GM19099 (cell line): ENCODE measurements around the gene TMEM86B.

Experiments
- POLR2A ChIP-seq: IDR thresholded peaks from 3 replicates; pipeline ENCODE4 v1.6.1; 2011; ENCODE audit warnings: low read depth; ENCODE audit not compliant: insufficient read length; ENCODE audit errors: extremely low read depth

Gene TMEM86B, protein sequence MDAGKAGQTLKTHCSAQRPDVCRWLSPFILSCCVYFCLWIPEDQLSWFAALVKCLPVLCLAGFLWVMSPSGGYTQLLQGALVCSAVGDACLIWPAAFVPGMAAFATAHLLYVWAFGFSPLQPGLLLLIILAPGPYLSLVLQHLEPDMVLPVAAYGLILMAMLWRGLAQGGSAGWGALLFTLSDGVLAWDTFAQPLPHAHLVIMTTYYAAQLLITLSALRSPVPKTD

DNA sequence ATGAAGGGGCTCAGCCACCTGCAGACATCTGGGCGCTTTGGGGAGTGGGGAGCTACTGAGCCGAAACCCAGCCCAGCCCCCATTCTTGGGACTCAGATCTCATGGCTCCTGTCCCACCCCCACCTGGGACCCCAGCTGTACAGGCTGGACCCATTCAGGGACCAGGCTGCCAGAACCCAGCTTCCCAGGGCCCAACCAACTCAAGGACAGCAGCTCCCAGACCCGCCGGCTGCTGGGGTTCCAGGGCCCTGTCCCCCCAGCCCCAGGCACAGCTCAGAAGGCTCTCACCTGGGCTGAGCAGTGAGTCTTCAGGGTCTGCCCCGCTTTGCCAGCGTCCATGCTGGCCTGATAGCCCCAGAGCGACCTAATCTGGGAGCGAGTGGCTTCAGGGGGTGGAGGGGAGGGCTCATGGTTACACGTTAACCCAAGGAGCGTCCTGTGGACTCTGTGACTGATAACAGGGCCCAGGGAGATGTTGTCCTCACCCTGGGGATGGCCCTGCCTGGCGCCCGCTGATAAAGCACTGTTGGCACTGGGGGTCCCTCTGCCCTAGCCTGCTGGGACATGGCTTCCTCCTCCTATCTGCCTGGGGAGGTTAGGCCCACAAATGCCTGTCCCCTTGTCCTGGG lies at the start of gene TMEM86B:
Gene TMEM86B (minus strand): TSS at position 361 of the 629 bp plus-strand sequence. CDS start 22 bp downstream, at position 339.
- no peak for TF ChIP-seq POLR2A

DNA sequence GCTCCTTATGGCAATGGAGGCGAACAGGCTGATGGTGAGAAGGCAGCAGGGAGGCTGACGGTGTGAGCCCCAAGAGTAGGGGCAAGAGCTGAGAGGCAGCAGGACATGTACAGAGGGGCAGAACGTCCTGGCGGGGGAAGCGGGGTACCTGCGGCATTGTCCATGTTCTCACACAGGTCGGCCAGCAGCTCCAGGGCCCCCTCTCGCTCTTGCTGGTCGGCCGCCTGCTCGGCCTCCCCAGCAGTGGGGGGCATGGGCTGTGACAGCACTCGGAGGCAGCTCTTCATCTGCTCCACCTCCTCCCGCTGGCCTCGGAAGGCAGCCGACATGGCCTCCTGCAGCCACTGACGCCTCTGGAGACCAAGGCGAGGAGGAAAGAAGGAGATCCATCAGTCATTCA lies 48.9 kb upstream of the TMEM86B start:
- TF ChIP-seq POLR2A = no peak

DNA sequence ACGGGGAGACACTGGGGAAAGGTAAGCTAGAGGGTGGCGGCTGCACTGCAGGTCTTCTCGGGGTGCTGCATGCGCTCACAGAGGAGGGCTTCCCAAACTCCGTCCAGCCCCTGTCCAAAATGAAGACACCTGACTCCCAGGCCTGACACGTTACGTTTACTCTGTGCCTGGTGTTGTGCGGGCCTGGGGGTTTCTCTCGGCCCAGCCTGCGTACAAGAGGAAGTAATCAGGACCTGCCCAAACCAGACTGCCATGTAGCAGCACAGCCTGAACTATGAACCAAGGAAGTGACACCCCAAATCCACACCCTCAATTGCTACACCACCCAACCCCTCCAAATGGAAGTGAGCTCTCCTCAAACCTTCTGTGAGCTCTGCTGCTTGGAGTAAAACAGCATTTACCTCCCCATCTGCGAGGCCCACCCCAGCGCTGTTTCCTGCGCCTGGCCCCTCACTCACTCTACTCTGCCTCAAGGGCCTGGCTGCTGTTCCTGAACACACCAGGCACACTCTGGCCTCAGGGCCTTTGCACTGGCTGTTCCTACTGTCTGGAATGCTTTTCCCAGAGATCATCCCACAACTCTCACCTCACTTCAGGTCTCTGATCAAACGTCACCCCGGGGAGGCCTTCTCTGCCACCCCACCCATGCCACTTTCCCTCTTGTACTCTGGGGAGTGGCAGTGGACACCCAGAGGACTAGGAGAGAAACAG lies 48.3 kb upstream of the TMEM86B start:
- TF ChIP-seq POLR2A = no peak

DNA sequence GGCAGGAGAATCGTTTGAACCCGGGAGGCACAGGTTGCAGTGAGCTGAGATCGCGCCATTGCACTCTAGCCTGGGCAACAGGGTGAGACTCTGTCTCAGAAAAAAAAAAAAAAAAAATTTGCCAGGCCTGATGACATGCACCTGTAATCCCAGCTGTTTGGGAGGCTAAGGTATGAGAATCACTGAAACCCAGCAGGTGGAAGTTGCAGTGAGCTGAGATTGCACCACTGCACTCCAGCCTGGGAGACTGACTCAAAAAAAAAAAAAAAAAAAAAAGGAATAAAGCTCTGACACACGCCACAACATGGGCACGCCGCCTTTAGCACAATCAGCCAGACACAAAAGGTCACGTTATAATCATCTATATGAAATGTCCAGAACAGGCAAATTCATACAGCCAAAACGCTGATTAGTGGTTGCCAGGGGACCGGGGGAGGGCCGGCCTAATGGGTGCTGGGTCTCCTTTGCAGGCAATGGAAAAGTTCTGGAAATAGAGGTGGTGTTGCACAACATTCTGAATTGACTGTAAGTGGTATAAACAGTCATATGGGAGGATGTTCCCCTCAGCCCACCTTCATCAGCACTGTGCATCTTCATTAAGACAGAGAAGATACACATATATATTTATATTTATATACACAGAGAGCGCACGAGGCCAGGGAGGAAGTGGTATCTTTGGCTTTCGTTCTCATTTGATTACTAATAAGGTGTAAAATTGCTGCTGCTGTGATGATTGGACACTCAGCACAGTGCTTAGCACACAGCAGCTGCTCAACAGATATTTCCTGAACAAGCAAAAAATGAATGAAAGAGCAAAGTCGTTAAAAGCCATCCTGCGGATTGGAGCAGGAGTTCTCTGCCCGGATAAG lies 47.5 kb upstream of the TMEM86B start:
- TF ChIP-seq POLR2A = no peak

- TF ChIP-seq POLR2A = no peak
These were observed 45.6 kb upstream of the TMEM86B start for GRCh38 chr19:55273978-55274707.

- no peak for TF ChIP-seq POLR2A
These were observed 43.6 kb upstream of the TMEM86B start for GRCh38 chr19:55272142-55272541.

DNA sequence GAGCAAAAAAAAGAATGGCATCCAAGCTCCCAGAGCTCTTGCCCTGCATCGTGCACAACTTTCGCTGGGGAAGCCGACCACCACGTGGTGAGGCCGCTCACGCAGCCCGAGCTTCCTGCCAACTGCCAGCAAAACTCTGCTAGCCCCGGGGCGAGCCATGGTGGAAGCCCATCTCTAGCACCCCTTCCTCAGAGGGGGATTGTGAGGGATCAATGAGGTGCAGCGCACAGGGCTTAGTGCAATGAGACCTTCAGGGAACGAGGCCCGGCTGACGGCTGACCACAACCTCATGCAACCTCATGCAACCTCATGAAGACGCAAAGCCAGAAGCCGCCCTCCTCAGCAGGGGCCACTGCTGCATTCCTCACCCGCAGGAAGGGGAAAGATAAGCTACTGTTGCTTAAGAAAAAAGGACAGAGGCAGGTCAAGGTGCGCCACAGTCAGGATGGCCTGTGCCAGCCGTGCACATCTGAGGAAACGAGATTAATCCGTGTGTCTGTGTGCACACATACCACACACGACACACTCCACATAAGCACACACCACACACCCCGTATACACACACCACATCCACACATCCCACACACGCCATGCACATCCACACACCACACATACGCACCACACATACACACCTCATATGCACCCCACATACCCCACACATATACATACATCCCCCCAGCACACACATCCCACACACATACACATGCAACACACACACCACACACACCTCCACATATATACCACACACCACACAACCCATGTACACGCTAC lies 41.8 kb upstream of the TMEM86B start:
- TF ChIP-seq POLR2A = no peak

DNA sequence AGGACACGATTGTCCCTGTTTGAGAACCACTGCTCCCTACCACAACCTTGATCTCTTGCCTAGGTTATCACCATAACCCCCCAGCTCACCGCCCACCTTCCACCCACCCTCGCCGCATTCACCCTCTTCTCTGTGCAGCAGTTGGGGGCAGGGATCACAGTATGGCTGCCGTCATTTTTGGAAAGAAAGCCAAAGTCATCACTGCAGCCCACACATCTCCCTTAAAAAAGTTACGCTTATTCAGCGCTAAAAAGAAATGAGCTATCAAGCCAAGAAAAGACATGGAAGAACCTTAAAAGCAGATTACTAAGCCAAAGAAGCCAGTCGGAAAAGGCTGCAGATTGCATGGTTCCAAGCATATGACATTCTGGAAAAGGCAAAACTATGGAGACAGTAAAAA lies 40.7 kb upstream of the TMEM86B start:
- TF ChIP-seq POLR2A = no peak

GRCh38 chr19:55266840-55267239 lies 38.3 kb upstream of the TMEM86B start:
- TF ChIP-seq POLR2A = no peak

- TF ChIP-seq POLR2A = no peak
These were observed 37.8 kb upstream of the TMEM86B start for GRCh38 chr19:55266404-55266803.

GRCh38 chr19:55265723-55266386 lies 37.3 kb upstream of the TMEM86B start:
- TF ChIP-seq POLR2A = no peak

GRCh38 chr19:55265173-55265572 lies 36.6 kb upstream of the TMEM86B start:
- TF ChIP-seq POLR2A = no peak

GRCh38 chr19:55264531-55264930 lies 36.0 kb upstream of the TMEM86B start:
- TF ChIP-seq POLR2A = no peak
